Colonic mucosa (tissue), 4 donors: ENCODE measurements around the gene PCNX2. TPM values are rescaled to one million over a fixed set of nuclear protein-coding genes. Genes with fewer than 3 reads are reported as not detected.

ENCODE experiments used
- DNase-seq: peaks from one replicate; pipeline ENCODE4 v3.0.0-alpha.2; 2020
- H3K27ac ChIP-seq: fragments of 200-600 bp; one replicate; pipeline ENCODE4 v1.8.0; 2021
- H3K27me3 ChIP-seq: fragments of 200-600 bp; one replicate; pipeline ENCODE4 v1.8.0; 2021
- H3K36me3 ChIP-seq: fragments of 200-600 bp; one replicate; pipeline ENCODE4 v1.8.0; 2021
- H3K4me1 ChIP-seq: fragments of 200-600 bp; one replicate; pipeline ENCODE4 v1.8.0; 2021; ENCODE audit warnings: mild to moderate bottlenecking
- H3K4me3 ChIP-seq: fragments of 200-600 bp; one replicate; pipeline ENCODE4 v1.8.0; 2021
- H3K9ac ChIP-seq, 2 donors: one replicate each; pipeline ENCODE4 v1.7.0; 2013; ENCODE audit warnings: control low read depth in 2 of 2, low read depth in 2 of 2, low read length in 2 of 2
- H3K9me3 ChIP-seq: fragments of 200-600 bp; one replicate; pipeline ENCODE4 v1.8.0; 2021
- CTCF ChIP-seq: fragments of 200-600 bp; IDR thresholded peaks from one replicate; pipeline ENCODE4 v1.8.0; 2022; ENCODE audit warnings: antibody characterized with exemption, mild to moderate bottlenecking
- intact Hi-C: fragments of 100-400 bp; cut with DNase I; formaldehyde crosslinking; loops from one replicate; pipeline ENCODE4 v1.14.1; 2022
- total RNA-seq, 2 donors: library from RNA; stranded (reverse); fragmentation: NEBNext Ultra II Directional in 1 of 2; extraction: Animal tissue kit (Norgen Biotek cat#: 25700) in 1 of 2; gene quantifications; one replicate each; pipeline ENCODE4 v1.2.1, GENCODE V29; 2021
- donor health status: healthy.
- donor health status: DM: no; HTN: no; CAD: no.
- donor health status: DM: no; HTN: no; CAD: no.

Gene PCNX2
- total RNA-seq, 2 donors from 2014 or later, result 5.4 to 6.7 TPM

GRCh38 chr1:233060461-233060994 lies 235.0 kb downstream of the PCNX2 start:
- Histone ChIP-seq H3K4me3 (no peak overlapping the region), H3K4me1 (no peaks in the 10 kb centered on the region), H3K36me3 (no peaks in the 10 kb centered on the region), H3K27ac (no peak overlapping the region), H3K9me3 (no peaks in the 10 kb centered on the region), H3K9ac (no peak overlapping the region), H3K27me3 (no peaks in the 10 kb centered on the region)
- intact Hi-C loops, result no loop called here
- DNase-seq, result no peak
- no peak for TF ChIP-seq CTCF

GRCh38 chr1:233057836-233058235 lies 237.7 kb downstream of the PCNX2 start:
- intact Hi-C loops, result no loop called here
- no peaks in the 10 kb centered on the region for H3K9me3 ChIP-seq
- no peaks in the 10 kb centered on the region for H3K27me3 ChIP-seq
- TF ChIP-seq CTCF, result no peak
- H3K27ac ChIP-seq, result no peak overlapping the region
- no peak overlapping the region for H3K4me3 ChIP-seq
- H3K4me1 ChIP-seq, result no peaks in the 10 kb centered on the region
- H3K9ac ChIP-seq, result no peak overlapping the region
- no peak for DNase-seq
- H3K36me3 ChIP-seq, result no peaks in the 10 kb centered on the region

GRCh38 chr1:233055879-233056641 lies 239.5 kb downstream of the PCNX2 start:
- no peak overlapping the region for H3K27ac ChIP-seq
- H3K27me3 ChIP-seq, result no peaks in the 10 kb centered on the region
- intact Hi-C loops, result no loop called here
- no peak for DNase-seq
- no peak for TF ChIP-seq CTCF
- H3K36me3 ChIP-seq, result no peaks in the 10 kb centered on the region
- H3K4me3 ChIP-seq, result no peak overlapping the region
- H3K4me1 ChIP-seq, result no peaks in the 10 kb centered on the region
- no peaks in the 10 kb centered on the region for H3K9me3 ChIP-seq
- H3K9ac ChIP-seq, result no peak overlapping the region

- Histone ChIP-seq H3K4me1 (no peaks in the 10 kb centered on the region), H3K27me3 (no peaks in the 10 kb centered on the region), H3K9me3 (no peaks in the 10 kb centered on the region), H3K36me3 (no peaks in the 10 kb centered on the region), H3K9ac (no peak overlapping the region), H3K27ac (no peak overlapping the region), H3K4me3 (no peak overlapping the region)
- no peak for DNase-seq
- TF ChIP-seq CTCF, result no peak
- intact Hi-C loops, result no loop called here
These were observed 249.9 kb downstream of the PCNX2 start for GRCh38 chr1:233045588-233045987.

- H3K27me3 ChIP-seq, result no peaks in the 10 kb centered on the region
- H3K4me1 ChIP-seq, result no peaks in the 10 kb centered on the region
- no peak overlapping the region for H3K9ac ChIP-seq
- H3K4me3 ChIP-seq, result no peak overlapping the region
- no peaks in the 10 kb centered on the region for H3K9me3 ChIP-seq
- no peak for TF ChIP-seq CTCF
- intact Hi-C loops, result no loop called here
- H3K36me3 ChIP-seq, result no peaks in the 10 kb centered on the region
- H3K27ac ChIP-seq, result no peak overlapping the region
- no peak for DNase-seq
These were observed 252.7 kb downstream of the PCNX2 start for GRCh38 chr1:233042834-233043233.
